HG03135 (cell line): ENCODE data around the gene SYMPK.
A peak's percentile ranks its signal among the peaks of the same experiment; 100 is the strongest.
"Not testable (repeated sequence)": the region's sequence is repeated elsewhere in the genome, so short reads cannot be mapped to it uniquely, and the experiment has no call there.

ENCODE experiments used
- ATAC-seq: cut with Tn5 transposase; IDR thresholded peaks from one replicate; pipeline ENCODE4 v1.9.1; 2021; ENCODE audit warnings: mild to moderate bottlenecking, moderate library complexity; ENCODE audit not compliant: unreplicated experiment

SYMPK gene

DNA sequence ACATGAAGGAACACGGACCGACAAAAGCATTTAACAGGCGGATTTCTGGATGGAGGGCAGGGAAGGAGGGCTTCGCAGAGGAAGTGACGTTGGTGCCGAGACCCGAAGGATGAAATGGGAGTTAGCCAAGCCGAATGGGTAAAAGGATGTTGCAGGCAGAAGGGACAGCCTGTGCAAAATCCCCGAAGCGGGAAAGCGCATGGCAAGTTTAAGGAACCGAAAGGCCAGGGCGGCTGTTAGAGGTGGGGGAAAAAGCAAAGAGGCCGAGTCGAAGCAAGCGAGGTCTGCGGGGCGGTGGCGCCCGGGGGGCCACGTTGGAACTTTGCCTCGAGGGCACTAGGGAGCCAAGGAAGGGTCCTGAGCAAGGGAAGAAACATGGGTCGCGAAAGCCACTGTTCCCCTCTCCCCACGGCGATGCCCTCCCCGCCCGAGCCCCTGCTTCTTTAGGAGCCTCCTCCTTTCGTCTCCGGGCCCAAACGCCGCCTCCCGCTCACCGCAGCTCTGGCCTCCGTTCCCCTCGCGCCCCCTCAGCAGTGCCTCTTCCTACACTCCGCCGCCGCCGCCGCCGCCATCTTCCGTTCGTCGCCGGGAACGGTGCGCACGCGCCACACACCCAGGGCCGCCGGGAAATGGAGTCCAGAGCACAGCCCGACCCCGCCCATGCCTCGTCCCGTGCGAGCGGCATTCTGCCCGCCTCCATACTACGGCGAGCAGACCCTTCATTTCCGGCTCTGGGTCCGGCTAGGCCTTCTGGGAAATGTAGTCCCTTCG is at the start of gene SYMPK:
Gene SYMPK (minus strand): TSS at position 584 of the 771 bp plus-strand sequence. CDS start 8,652 bp downstream, outside the sequence.
- peak; percentile 87 for ATAC-seq

DNA sequence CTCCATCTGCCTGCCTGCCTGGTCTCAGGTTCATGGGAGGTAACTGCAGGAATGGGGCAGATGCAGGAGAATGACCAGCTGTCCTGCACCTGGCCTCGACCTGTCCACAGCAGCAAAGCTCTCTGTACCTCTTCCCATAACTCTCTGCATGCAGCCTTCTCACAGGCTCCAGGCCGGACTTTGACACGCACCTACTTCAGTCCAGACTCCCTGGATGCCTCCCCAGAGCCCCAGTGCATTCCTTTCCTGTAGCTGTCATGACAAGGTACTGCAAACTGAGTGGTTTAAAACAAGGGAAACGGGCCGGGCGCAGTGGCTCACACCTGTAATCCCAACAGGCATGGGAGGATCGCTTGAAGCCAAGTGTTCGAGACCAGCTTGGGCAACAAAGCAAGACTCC is 48.3 kb upstream of the SYMPK start:
- ATAC-seq, result no peak

DNA sequence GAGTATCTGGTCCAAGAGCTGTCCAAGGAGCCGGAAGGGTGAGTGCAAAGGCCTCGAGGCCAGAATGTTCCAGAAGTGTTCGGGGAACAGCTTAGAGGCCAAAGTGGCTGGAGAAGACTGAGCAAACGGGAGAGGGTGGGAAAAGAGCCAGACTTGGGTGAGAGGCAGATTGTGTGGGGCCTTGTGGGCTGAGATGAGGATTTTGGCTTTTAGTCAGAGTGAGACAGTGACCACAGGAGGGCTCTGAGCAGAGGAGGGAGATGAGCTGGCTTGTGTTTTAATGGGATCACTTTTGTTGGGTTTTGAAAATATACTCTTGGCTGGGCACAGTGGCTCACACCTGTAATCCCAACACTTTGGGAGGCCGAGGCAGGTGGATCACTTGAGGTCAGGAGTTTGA is 46.0 kb upstream of the SYMPK start:
- ATAC-seq, result no peak

GRCh38 chr19:45906221-45906620 is 43.3 kb upstream of the SYMPK start:
- no peak for ATAC-seq

DNA sequence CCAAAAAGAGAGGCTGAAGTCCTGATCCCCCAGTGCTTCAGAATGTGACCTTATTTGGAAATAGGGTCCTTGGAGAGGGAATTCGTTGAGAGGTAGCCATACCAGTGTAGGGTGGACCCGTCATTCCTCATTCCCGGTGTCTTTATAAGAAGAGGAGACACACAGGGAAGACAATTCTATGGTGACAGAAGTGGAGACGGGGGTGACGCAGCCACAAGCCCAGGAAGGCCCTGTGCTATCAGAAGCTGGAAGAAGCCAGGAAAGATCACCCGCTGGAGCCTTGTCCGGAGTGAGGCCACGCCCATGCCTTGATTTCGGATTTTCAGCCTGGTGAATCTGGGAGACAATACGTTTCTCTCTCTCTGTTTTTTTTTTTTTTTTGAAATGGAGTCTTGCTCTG is 42.1 kb upstream of the SYMPK start:
- ATAC-seq, result no peak

- ATAC-seq, result peak; percentile 78
Observed at GRCh38 chr19:45902651-45903625, 40.0 kb upstream of the SYMPK start.

DNA sequence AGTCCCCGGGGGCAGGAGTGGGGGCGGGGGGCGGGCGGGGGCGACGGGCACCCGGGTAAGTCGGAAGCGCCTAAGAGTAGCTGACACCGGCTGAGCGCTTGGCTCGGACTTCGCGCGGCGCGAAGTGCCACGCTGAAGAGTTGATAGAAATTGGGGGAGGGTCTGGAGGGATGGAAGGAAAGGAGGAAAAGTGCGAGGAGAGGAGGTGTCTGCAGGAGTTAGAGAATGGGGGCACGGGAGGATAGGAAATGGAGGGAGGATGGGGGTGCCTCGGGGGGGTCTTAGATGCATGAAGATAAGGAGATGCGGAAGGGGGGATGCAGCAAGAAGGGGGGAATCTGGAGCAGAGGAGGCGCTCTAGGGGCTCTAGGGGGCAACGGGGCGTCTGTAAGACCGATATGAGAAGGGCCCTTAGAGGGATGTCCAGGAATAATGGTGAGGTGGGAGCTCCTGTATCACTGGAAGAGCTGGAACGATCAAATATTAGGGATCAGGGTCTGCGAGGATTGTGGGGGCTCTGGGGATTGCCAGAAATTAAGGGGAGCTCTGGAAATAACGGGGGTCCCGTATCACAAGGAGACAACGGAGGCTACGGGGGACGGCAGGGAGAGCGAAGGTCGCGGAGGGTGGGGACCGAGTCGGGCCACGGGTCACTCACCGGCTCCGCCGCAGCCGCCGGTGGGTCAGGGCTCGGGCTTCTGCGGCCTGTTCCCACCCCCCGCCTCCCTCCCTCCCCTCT is 39.1 kb upstream of the SYMPK start, which contains the start of gene MYPOP:
Gene MYPOP (minus strand): TSS at position 702 of the 739 bp plus-strand sequence. CDS start 840 bp downstream, outside the sequence.
- ATAC-seq, result no peak

DNA sequence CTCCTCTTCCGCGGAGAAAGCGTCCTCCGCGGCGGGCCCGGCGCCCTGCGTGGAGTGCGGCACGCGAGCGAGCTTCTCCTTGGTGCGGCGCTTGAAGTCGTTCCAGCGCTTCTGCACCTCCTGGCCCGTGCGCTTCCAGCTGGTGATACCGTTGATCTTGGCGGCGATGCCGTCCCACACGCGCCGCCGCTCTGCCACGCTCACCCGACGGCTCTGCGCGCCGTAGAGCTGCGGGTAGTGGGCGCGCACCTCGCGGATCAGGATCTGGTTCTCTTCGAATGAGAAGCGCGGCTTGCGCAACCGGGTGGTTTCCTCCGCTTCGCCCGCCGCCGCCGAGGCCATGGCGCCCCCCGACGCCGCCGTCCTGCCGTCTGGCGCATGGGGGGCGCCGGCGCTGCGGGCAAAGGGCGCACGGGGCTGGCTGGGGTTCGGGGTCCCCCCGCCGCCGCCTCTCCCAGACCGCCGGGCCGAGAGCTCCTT is 38.5 kb upstream of the SYMPK start:
- ATAC-seq, result no peak

GRCh38 chr19:45900738-45901431 is 37.9 kb upstream of the SYMPK start:
- ATAC-seq, result no peak

DNA sequence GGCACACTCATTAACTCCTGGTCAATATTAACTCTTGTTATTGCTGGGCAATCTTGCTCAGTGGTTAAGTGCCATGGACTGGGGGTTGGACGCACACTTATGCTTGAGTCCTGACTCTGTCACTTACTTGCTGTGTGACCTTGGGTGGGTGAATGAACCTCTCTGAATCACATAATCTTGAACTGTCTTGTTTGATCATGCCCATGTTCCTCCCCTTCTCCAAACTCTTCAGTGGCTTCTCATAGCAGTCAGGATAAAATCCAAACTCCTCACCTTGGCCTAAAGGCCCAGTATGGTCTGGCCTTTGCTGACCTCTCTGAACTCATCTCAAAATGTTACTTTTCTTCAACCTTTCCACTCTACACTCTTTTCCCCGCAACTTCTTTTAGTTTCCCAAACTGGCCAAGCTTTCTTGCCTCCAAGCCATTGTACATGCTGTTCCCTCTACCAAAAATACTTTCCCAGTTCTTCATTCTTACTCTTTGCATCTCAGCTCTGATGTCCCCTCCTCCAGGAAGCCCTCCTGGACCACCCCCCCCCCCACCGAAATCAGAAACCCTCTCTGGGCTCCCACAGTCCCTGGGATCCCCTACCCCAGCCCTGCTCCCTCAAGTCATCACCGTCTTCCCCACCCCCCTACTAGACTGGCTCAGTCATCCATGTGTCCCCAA is 37.1 kb upstream of the SYMPK start:
- no peak for ATAC-seq

GRCh38 chr19:45899253-45899652 is 36.3 kb upstream of the SYMPK start:
- ATAC-seq, result no peak

DNA sequence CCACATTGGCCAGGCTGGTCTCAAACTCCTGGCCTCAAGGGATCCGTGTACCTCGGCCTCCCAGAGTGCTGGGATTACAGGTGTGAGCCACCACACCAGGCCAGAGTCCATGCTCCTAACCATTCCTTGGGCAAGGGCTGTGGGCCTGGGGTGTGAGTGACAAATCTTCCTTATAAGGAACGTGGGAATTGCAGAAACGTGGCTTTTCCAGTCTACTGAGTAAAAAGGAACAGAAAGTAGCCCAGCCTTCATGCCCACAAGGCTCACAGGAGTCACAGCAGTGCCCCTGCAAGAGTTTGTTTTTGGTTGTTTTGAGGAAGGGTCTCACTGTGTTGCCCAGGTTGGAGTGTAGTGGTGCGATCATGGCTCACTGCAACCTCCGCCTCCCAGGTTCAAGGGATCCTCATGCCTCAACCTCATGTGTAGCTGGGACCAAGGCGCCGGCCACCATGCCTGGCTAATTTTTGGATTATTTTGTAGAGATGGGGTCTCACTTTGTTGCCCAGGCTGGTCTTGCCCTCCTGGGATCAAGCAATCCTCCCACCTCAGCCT is 34.4 kb upstream of the SYMPK start:
- ATAC-seq, result no peak

- not testable (repeated sequence) for ATAC-seq
Observed at GRCh38 chr19:45895983-45896599, 33.1 kb upstream of the SYMPK start.

- ATAC-seq, result no peak
Observed at GRCh38 chr19:45895519-45895972, 32.6 kb upstream of the SYMPK start.

DNA sequence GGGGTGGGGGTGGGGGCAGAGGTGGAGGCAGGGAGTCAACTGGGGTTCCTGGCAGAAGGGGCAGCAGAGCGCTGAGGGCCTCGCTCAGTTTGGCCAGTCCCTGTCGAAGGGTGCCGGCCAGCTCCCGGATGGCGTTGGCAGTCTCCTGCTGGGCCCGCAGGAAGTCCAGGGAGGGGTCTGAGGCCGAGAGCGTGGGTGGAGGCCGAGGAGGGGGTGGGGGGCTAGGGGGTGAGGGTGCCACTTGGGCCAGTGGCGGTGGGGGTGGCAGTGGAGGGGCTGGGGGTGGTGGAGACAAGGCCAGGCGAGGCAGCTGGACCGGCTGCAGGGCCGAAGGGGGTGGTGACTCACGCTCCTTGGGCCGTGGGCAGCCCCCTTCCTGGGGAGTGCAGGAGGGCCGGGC is 27.9 kb upstream of the SYMPK start:
- no peak for ATAC-seq

DNA sequence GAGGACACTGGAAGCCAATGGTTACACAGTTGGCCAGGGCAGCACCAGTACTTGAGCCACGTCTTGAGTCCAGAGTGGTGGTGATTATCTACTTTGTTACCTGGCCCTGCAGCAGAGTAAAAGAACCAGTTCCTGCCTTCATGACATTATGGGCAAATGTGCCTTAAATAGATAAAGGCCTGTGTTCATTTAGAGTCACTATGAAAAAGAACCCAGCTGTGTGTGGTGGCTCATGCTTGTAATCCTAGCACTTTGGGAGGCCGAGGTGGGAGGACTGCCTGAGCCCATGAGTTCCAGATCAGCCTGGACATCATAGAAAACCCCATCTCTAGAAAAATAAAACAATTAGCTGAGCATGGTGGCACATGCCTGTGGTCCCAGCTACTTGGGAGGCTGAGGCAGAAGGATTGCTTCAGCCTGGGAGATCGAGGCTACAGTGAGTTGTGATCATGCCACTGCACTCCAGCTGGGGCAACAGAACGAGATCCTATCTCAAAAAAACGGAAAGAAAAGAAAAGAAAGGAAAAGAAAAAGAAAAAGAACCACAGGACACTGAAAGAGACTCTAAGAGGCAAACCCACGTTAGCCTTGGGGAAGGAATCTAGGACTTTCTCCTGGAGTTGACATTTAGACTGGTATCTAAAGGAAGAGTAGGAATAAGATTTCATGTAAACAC is 26.4 kb upstream of the SYMPK start:
- ATAC-seq, result no peak

GRCh38 chr19:45887200-45887710 is 24.3 kb upstream of the SYMPK start:
- ATAC-seq, result no peak
